ENCODE measurements around the gene SULF2.

DNA sequence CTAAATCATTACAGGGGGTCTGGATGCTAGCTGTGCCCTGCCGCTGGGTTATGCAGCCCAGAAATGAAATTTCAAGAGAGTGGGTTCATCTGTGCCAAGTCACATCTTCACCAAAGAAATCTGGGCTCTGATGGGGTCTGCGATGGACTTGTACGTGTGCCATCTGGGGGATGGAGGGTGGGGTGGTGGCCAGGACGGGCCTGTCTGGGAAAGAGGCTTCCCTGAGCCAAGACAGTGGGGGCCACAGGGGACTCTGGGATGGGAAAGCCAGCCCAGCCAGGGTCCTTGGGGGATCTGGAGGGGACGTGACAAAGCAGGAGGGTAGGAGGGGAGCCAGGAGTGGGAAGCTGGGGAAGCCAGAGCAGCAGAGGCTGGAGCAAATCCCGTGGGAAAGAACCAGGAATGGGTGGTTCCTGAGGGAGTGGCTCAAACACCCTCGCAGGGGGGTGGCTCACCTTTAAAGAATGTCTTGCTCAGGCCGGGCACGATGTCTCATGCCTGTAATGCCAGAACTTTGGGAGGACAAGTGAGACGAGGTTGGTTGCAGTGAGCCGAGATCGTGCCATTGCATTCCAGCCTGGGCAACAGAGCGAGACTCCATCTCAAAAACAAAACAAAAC lies 36.3 kb upstream of the SULF2 start:
- TF ChIP-seq POLR2A (IDR thresholded peaks at IDR 0.05): no peak
- TF ChIP-seq, protein P1, sequence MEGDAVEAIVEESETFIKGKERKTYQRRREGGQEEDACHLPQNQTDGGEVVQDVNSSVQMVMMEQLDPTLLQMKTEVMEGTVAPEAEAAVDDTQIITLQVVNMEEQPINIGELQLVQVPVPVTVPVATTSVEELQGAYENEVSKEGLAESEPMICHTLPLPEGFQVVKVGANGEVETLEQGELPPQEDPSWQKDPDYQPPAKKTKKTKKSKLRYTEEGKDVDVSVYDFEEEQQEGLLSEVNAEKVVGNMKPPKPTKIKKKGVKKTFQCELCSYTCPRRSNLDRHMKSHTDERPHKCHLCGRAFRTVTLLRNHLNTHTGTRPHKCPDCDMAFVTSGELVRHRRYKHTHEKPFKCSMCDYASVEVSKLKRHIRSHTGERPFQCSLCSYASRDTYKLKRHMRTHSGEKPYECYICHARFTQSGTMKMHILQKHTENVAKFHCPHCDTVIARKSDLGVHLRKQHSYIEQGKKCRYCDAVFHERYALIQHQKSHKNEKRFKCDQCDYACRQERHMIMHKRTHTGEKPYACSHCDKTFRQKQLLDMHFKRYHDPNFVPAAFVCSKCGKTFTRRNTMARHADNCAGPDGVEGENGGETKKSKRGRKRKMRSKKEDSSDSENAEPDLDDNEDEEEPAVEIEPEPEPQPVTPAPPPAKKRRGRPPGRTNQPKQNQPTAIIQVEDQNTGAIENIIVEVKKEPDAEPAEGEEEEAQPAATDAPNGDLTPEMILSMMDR (IDR thresholded peaks at IDR 0.05): no peak
